HT-29 (cell line): ENCODE results near the gene SPSB1. TPM values are rescaled to one million over a fixed set of nuclear protein-coding genes. Genes with fewer than 3 reads are reported as not detected.

Experiments
- DNase-seq: peaks from one replicate; pipeline ENCODE4 v3.0.0-alpha.2; 2015; ENCODE audit warnings: low spot score
- total RNA-seq: library from RNA; depleted of rRNA; stranded (reverse); fragments of >200 nt; shearing (Covaris generic); gene quantifications from 2 replicates; pipeline ENCODE4 v1.2.3, GENCODE V29; 2014; rRNA removed

The SPSB1 gene
- total RNA-seq, 1 experiment from 2014 or later, result 11.9 TPM

GRCh38 chr1:9417695-9418094, 125.0 kb downstream of the SPSB1 start:
- no peak for DNase-seq

- DNase-seq, result no peak
These were observed 126.2 kb downstream of the SPSB1 start for GRCh38 chr1:9418851-9419250.

Other genes starting within 250 kb of the SPSB1 start
- gene SLC2A5, start 223.3 kb upstream of the SPSB1 start, total RNA-seq, result not detected in 2 replicates
- 4.4 and 4.6 TPM in 2 replicates for gene GPR157, start 163.8 kb upstream of the SPSB1 start, total RNA-seq
- 7.6 and 10.0 TPM in 2 replicates for gene H6PD, start 58.1 kb upstream of the SPSB1 start, total RNA-seq
- 13.0 and 15.5 TPM in 2 replicates for gene SLC25A33, start 246.6 kb downstream of the SPSB1 start, total RNA-seq